Measurements from ENCODE around the gene KISS1R. TPM values are rescaled to one million over a fixed set of nuclear protein-coding genes. Genes with fewer than 3 reads are reported as not detected.
A peak's percentile ranks its signal among the peaks of the same experiment; 100 is the strongest.

The KISS1R gene
- total and polyA plus RNA-seq, 8 donors, result 0.16 to 1.0 (median 0.31) TPM; not detected in 2

GRCh38 chr19:907183-907853 is 9.8 kb upstream of the KISS1R start:
- H3K36me3 ChIP-seq, result no peaks in the 10 kb centered on the region
- 85 to 89% methylated on average over 14 of the region's 14 CpGs for WGBS, 2 donors
- H3K9me3 ChIP-seq, result no peaks in the 10 kb centered on the region
- DNase-seq, result no peak
- H3K27me3 ChIP-seq, result no peaks in the 10 kb centered on the region
- peak overlapping the region in 1 of 4 donors; percentile 12 for H3K27ac ChIP-seq
- intact Hi-C loops (cut with DNase I), result loop anchor here in 1 of 3 donors (5.0 kb wide), 1 partner anchor 40 kb away; no protein-coding TSS in a partner anchor
- no peak for ATAC-seq
- TF ChIP-seq, protein P1, sequence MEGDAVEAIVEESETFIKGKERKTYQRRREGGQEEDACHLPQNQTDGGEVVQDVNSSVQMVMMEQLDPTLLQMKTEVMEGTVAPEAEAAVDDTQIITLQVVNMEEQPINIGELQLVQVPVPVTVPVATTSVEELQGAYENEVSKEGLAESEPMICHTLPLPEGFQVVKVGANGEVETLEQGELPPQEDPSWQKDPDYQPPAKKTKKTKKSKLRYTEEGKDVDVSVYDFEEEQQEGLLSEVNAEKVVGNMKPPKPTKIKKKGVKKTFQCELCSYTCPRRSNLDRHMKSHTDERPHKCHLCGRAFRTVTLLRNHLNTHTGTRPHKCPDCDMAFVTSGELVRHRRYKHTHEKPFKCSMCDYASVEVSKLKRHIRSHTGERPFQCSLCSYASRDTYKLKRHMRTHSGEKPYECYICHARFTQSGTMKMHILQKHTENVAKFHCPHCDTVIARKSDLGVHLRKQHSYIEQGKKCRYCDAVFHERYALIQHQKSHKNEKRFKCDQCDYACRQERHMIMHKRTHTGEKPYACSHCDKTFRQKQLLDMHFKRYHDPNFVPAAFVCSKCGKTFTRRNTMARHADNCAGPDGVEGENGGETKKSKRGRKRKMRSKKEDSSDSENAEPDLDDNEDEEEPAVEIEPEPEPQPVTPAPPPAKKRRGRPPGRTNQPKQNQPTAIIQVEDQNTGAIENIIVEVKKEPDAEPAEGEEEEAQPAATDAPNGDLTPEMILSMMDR (IDR thresholded peaks at IDR 0.05), result no peak
- FAIRE-seq, result no peak
- H3K4me1 ChIP-seq, result peaks cover 0 to 17% (median 0%) of the 10 kb centered on the region in 3 donors
- no peak overlapping the region for H3K4me3 ChIP-seq

GRCh38 chr19:911197-912033 is 5.7 kb upstream of the KISS1R start:
- FAIRE-seq (no peak), ATAC-seq (no peak)
- H3K9me3 ChIP-seq, result no peaks in the 10 kb centered on the region

GRCh38 chr19:912181-913079 is 4.7 kb upstream of the KISS1R start:
- WGBS, 2 donors, result 8 to 9% methylated on average over 24 to 69 of the region's 69 CpGs
- Histone ChIP-seq H3K36me3 (no peaks in the 10 kb centered on the region), H3K4me3 (peak overlapping the region; percentile 31 to 71 (median 66)), H3K27me3 (no peaks in the 10 kb centered on the region), H3K4me1 (peaks cover 7 to 24% (median 10%) of the 10 kb centered on the region in 3 donors), H3K9me3 (no peaks in the 10 kb centered on the region), H3K27ac (peak overlapping the region; percentile 35 to 92 (median 58))
- DNase-seq (peak in 2 of 6 donors; percentile 61 to 78), ATAC-seq (no peak), FAIRE-seq (no peak)
- TF ChIP-seq, protein P1 (IDR thresholded peaks at IDR 0.05), result no peak
- intact Hi-C loops (cut with DNase I), result loop anchor here in 1 of 3 donors (5.0 kb wide), 1 partner anchor 140 kb away; no protein-coding TSS in a partner anchor

More at GRCh38 chr19:911197-912033, 5.7 kb upstream of the KISS1R start:
- Histone ChIP-seq H3K4me1 (peaks cover 0 to 17% (median 3%) of the 10 kb centered on the region in 3 donors), H3K27me3 (no peaks in the 10 kb centered on the region), H3K36me3 (no peaks in the 10 kb centered on the region), H3K27ac (no peak overlapping the region), H3K4me3 (no peak overlapping the region)
- intact Hi-C loops (cut with DNase I), result loop anchor here in 1 of 3 donors (5.0 kb wide), 1 partner anchor 139 kb away; no protein-coding TSS in a partner anchor
- 86 to 89% methylated on average over 45 to 54 of the region's 54 CpGs for WGBS, 2 donors
- TF ChIP-seq, protein P1 (IDR thresholded peaks at IDR 0.05), result no peak
- DNase-seq, result peak in 2 of 6 donors; percentile 53 to 82

DNA sequence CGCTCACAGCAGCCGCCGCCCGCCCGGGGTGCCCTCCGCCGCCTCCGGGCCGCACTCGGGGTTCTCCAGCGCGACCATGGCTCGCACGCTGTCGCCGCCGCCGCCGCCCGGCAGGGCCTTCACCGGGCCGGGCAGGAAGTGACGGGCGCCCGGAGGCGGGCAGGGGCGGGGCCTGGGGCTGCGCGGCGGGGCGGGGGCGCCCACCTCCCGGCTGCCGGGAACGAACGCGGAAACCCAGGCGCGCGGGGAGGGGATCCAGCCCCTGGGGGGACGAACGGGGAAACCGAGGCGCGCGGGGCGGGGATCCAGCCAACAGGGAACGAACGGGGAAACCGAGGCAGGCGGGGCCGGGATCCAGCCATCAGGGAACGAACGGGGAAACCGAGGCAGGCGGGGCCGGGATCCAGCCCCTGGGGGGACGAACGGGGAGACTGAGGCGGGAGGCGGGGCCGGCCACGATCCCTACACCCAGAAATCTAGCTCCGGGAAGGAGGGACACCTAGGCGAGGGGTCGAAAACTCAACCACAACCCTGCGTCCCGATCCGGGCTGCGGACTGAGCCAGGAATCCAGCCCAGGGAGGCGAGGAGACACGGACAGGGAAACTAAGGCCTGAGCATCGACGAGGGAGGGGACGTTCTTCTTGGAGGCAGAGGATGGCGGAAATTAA is 3.9 kb upstream of the KISS1R start, which contains the start of gene R3HDM4:
Gene R3HDM4 (minus strand): TSS at position 140 of the 669 bp plus-strand sequence. CDS start 62 bp downstream, at position 78.
- Histone ChIP-seq H3K36me3 (no peaks in the 10 kb centered on the region), H3K9me3 (no peaks in the 10 kb centered on the region), H3K27ac (peak within 1 kb of the TSS; percentile 70 to 92 (median 85)), H3K27me3 (peaks cover 0 to 3% (median 0%) of the 10 kb centered on the region in 4 donors), H3K4me3 (peak within 1 kb of the TSS; percentile 57 to 71 (median 66)), H3K4me1 (peaks cover 8 to 29% (median 15%) of the 10 kb centered on the region in 3 donors)
- TF ChIP-seq, protein P1 (IDR thresholded peaks at IDR 0.05), result no peak
- 0 to 1% methylated on average over 51 to 76 of the region's 76 CpGs for WGBS, 2 donors
- intact Hi-C loops (cut with DNase I), result loop anchor here in 1 of 3 donors (5.0 kb wide), 1 partner anchor 141 kb away; no protein-coding TSS in a partner anchor
- DNase-seq (peak; percentile 74 to 94 (median 84)), ATAC-seq (peak; percentile 75 to 86 (median 79)), FAIRE-seq (no peak)

All from pancreas (tissue), 10 donors.